ENCODE measurements around the gene JRKL. TPM values are rescaled to one million over a fixed set of nuclear protein-coding genes. Genes with fewer than 3 reads are reported as not detected.
"Not testable (repeated sequence)": the region's sequence is repeated elsewhere in the genome, so short reads cannot be mapped to it uniquely, and the experiment has no call there.

Gene JRKL
- total RNA-seq, 2 experiments from 2014 or later = 13.7 to 15.4 TPM

GRCh38 chr11:96394773-96395172 is 5.0 kb downstream of the JRKL start:
- Mint-ChIP-seq H3K9me3 (no peaks in the 10 kb centered on the region), H3K4me3 (no peak overlapping the region), H3K27ac (no peak overlapping the region), H3K36me3 (peaks cover 7% of the 10 kb centered on the region), H3K27me3 (no peaks in the 10 kb centered on the region), H3K4me1 (ENCODE audit: low read depth) (peaks cover 33% of the 10 kb centered on the region)
- POLR2A ChIA-PET = no interaction called here
- DNase-seq = no peak
- intact Hi-C loops (cut with micrococcal nuclease) = loop anchor here (5.0 to 10.0 kb wide), 2 partner anchors 187 to 1330 kb away; partner anchors contain the start of gene SRSF8
- CTCF ChIA-PET = interaction anchor here (0.9 to 2.5 kb wide), 15 partner anchors 8 to 1240 kb away, joined by 3 to 38 read pairs (median 4); partner anchors contain the start of gene MAML2

GRCh38 chr11:96396637-96397036 is 6.8 kb downstream of the JRKL start:
- ChIA-PET CTCF (interaction anchor here (1.2 to 1.7 kb wide), 2 partner anchors 211 to 560 kb away, joined by 4 read pairs; no protein-coding TSS in a partner anchor), POLR2A (interaction anchor here (0.6 kb wide), 1 partner anchor 44 kb away, joined by 3 read pairs; no protein-coding TSS in a partner anchor)
- no peak for DNase-seq
- H3K4me1 Mint-ChIP-seq (ENCODE audit: low read depth) = peaks cover 19% of the 10 kb centered on the region
- intact Hi-C loops (cut with micrococcal nuclease) = loop anchor here (10.0 kb wide), 1 partner anchor 1332 kb away; the partner anchor contains the start of gene SRSF8
- no peaks in the 10 kb centered on the region for H3K9me3 Mint-ChIP-seq
- H3K36me3 Mint-ChIP-seq = no peaks in the 10 kb centered on the region
- no peaks in the 10 kb centered on the region for H3K27me3 Mint-ChIP-seq
- no peak overlapping the region for H3K4me3 Mint-ChIP-seq
- H3K27ac Mint-ChIP-seq = no peak overlapping the region

- ChIA-PET CTCF (interaction anchor here (0.6 to 0.8 kb wide), 2 partner anchors 562 to 725 kb away, joined by 3 read pairs; no protein-coding TSS in a partner anchor), POLR2A (no interaction called here)
- no peak overlapping the region for H3K27ac Mint-ChIP-seq
- no peak for DNase-seq
- no peak overlapping the region for H3K4me3 Mint-ChIP-seq
- H3K27me3 Mint-ChIP-seq = no peaks in the 10 kb centered on the region
- peaks cover 11% of the 10 kb centered on the region for H3K4me1 Mint-ChIP-seq (ENCODE audit: low read depth)
- no peaks in the 10 kb centered on the region for H3K36me3 Mint-ChIP-seq
- intact Hi-C loops (cut with micrococcal nuclease) = loop anchor here (10.0 kb wide), 1 partner anchor 1333 kb away; the partner anchor contains the start of gene SRSF8
- no peaks in the 10 kb centered on the region for H3K9me3 Mint-ChIP-seq
These were observed 8.1 kb downstream of the JRKL start for GRCh38 chr11:96397863-96398262.

GRCh38 chr11:96400697-96401096 is 10.9 kb downstream of the JRKL start:
- no peak for DNase-seq
- no peak overlapping the region for H3K27ac Mint-ChIP-seq
- H3K4me3 Mint-ChIP-seq = no peak overlapping the region
- H3K9me3 Mint-ChIP-seq = no peaks in the 10 kb centered on the region
- H3K4me1 Mint-ChIP-seq (ENCODE audit: low read depth) = no peaks in the 10 kb centered on the region
- intact Hi-C loops (cut with micrococcal nuclease) = no loop called here
- ChIA-PET CTCF (no interaction called here), POLR2A (no interaction called here)
- peaks cover 3% of the 10 kb centered on the region for H3K27me3 Mint-ChIP-seq
- no peaks in the 10 kb centered on the region for H3K36me3 Mint-ChIP-seq

- intact Hi-C loops (cut with micrococcal nuclease); H3K4me3 Mint-ChIP-seq; DNase-seq; H3K27ac Mint-ChIP-seq; H3K4me1 Mint-ChIP-seq (ENCODE audit: low read depth); H3K36me3 Mint-ChIP-seq; H3K9me3 Mint-ChIP-seq; CTCF ChIA-PET; POLR2A ChIA-PET: not testable (repeated sequence)
- H3K27me3 Mint-ChIP-seq = peaks cover 20% of the 10 kb centered on the region
These were observed 21.6 kb downstream of the JRKL start for GRCh38 chr11:96411412-96411811.

- H3K36me3 Mint-ChIP-seq = no peaks in the 10 kb centered on the region
- CTCF ChIA-PET = no interaction called here
- H3K27me3 Mint-ChIP-seq = peaks cover 22% of the 10 kb centered on the region
- H3K27ac Mint-ChIP-seq = no peak overlapping the region
- no peak for DNase-seq
- peaks cover 4% of the 10 kb centered on the region for H3K4me1 Mint-ChIP-seq (ENCODE audit: low read depth)
- no peaks in the 10 kb centered on the region for H3K9me3 Mint-ChIP-seq
- intact Hi-C loops (cut with micrococcal nuclease) = no loop called here
- POLR2A ChIA-PET = no interaction called here
- H3K4me3 Mint-ChIP-seq = no peak overlapping the region
These were observed 23.1 kb downstream of the JRKL start for GRCh38 chr11:96412761-96413381.

GRCh38 chr11:96413408-96413807 is 23.6 kb downstream of the JRKL start:
- H3K9me3 Mint-ChIP-seq = no peaks in the 10 kb centered on the region
- H3K4me3 Mint-ChIP-seq = no peak overlapping the region
- H3K27ac Mint-ChIP-seq = no peak overlapping the region
- POLR2A ChIA-PET = no interaction called here
- H3K27me3 Mint-ChIP-seq = peaks cover 25% of the 10 kb centered on the region
- no peaks in the 10 kb centered on the region for H3K36me3 Mint-ChIP-seq
- CTCF ChIA-PET = no interaction called here
- DNase-seq = no peak
- intact Hi-C loops (cut with micrococcal nuclease) = no loop called here
- peaks cover 4% of the 10 kb centered on the region for H3K4me1 Mint-ChIP-seq (ENCODE audit: low read depth)

GRCh38 chr11:96424693-96425092 is 34.9 kb downstream of the JRKL start:
- Mint-ChIP-seq H3K9me3 (no peaks in the 10 kb centered on the region), H3K4me1 (ENCODE audit: low read depth) (peaks cover 8% of the 10 kb centered on the region), H3K27me3 (peaks cover 26% of the 10 kb centered on the region), H3K4me3 (no peak overlapping the region), H3K27ac (no peak overlapping the region), H3K36me3 (no peaks in the 10 kb centered on the region)
- ChIA-PET CTCF (interaction anchor here (0.6 to 4.0 kb wide), 7 partner anchors 500 to 1540 kb away, joined by 3 to 27 read pairs (median 3); no protein-coding TSS in a partner anchor), POLR2A (interaction anchor here (0.6 kb wide), 1 partner anchor 1273 kb away, joined by 4 read pairs; no protein-coding TSS in a partner anchor)
- intact Hi-C loops (cut with micrococcal nuclease) = loop anchor here (5.0 kb wide), 2 partner anchors 632 to 712 kb away; partner anchors contain the start of gene CEP57
- no peak for DNase-seq

- peaks cover 4% of the 10 kb centered on the region for H3K4me1 Mint-ChIP-seq (ENCODE audit: low read depth)
- no peak overlapping the region for H3K27ac Mint-ChIP-seq
- ChIA-PET CTCF (interaction anchor here (1.3 kb wide), 1 partner anchor 595 kb away, joined by 4 read pairs; no protein-coding TSS in a partner anchor), POLR2A (no interaction called here)
- H3K9me3 Mint-ChIP-seq = no peaks in the 10 kb centered on the region
- peaks cover 28% of the 10 kb centered on the region for H3K27me3 Mint-ChIP-seq
- H3K4me3 Mint-ChIP-seq = no peak overlapping the region
- intact Hi-C loops (cut with micrococcal nuclease) = no loop called here
- no peak for DNase-seq
- H3K36me3 Mint-ChIP-seq = no peaks in the 10 kb centered on the region
These were observed 40.9 kb downstream of the JRKL start for GRCh38 chr11:96430668-96431067.

- intact Hi-C loops (cut with micrococcal nuclease); CTCF ChIA-PET; H3K9me3 Mint-ChIP-seq; H3K27ac Mint-ChIP-seq; DNase-seq; H3K36me3 Mint-ChIP-seq; H3K4me3 Mint-ChIP-seq; POLR2A ChIA-PET; H3K4me1 Mint-ChIP-seq (ENCODE audit: low read depth): not testable (repeated sequence)
- peaks cover 27% of the 10 kb centered on the region for H3K27me3 Mint-ChIP-seq
These were observed 42.8 kb downstream of the JRKL start for GRCh38 chr11:96432654-96433053.

Small RNAs within 50 kb of the gene (microRNA-seq; reads per million reads assigned to microRNA genes)
- not detected for gene MIR1260B (ENCODE audit: borderline microRNAs expressed, borderline number of aligned reads, borderline replicate concordance)

Other genes with a start within 250 kb of the JRKL start
- 10 to 100 TPM; 24.2 TPM for gene MAML2, start 46.8 kb upstream of the JRKL start, total RNA-seq
- gene CCDC82, start 101 bp upstream of the JRKL start, total RNA-seq = 10 to 100 TPM; 30.6 to 35.3 TPM